A549 (cell line): ENCODE results near the gene DEDD2. TPM values are rescaled to one million over a fixed set of nuclear protein-coding genes. Genes with fewer than 3 reads are reported as not detected.

Experiments
- ATAC-seq, 2 experiments: fragments of 200-7000 bp in 1 of 2; fragments of >200 bp in 1 of 2; cut with Nextera tagmentation in 1 of 2; cut with Tn5 transposase in 1 of 2; 3 replicates each; pipeline versions ENCODE4 v1.8.0 to v1.9.1; 2018 to 2020; ENCODE audit warnings: mild to moderate bottlenecking in 1 of 2, moderate library complexity in 1 of 2
- CTCF ChIA-PET: fragments of 300-600 bp; sonication (Branson Sonifier 250); formaldehyde crosslinking; extraction: SDS; loops from one replicate; lab custom pipeline; 2021; ENCODE audit warnings: antibody characterized with exemption, inconsistent platforms; lab: Yijun Ruan, JAX
- POLR2A ChIA-PET: fragments of 350-600 bp; formaldehyde crosslinking; extraction: SDS; loops from one replicate; lab custom pipeline; 2021; ENCODE audit warnings: antibody characterized with exemption, inconsistent platforms; lab: Yijun Ruan, JAX
- DNase-seq, 2 experiments: peaks; one replicate each; pipeline versions ENCODE4 v3.0.0 to v3.0.0-alpha.2; 2011 to 2016; ENCODE audit warnings: low read depth in 1 of 2, low spot score in 1 of 2
- FAIRE-seq: peaks from 2 replicates; lab custom pipeline; 2011; peaks lifted over from hg19 to GRCh38; lab: Jason Lieb, UNC
- H3K27ac ChIP-seq, 2 experiments: fragments of >200 bp; sonication (Bioruptor Twin); formaldehyde crosslinking; 3 replicates each; pipeline ENCODE4 v1.5.1; 2016 to 2017
- H3K4me1 ChIP-seq: fragments of >200 bp; sonication (Bioruptor Twin); formaldehyde crosslinking; 3 replicates; pipeline ENCODE4 v1.6.1; 2016
- H3K4me2 ChIP-seq: fragments of >200 bp; sonication (Bioruptor Twin); formaldehyde crosslinking; 3 replicates; pipeline ENCODE4 v1.6.1; 2016
- H3K4me3 ChIP-seq: fragments of >200 bp; sonication (Bioruptor Twin); formaldehyde crosslinking; 3 replicates; pipeline ENCODE4 v1.5.1; 2016
- H3K9me3 ChIP-seq: fragments of >200 bp; sonication (Bioruptor Twin); formaldehyde crosslinking; 3 replicates; pipeline ENCODE4 v1.6.1; 2016
- CBX2 ChIP-seq: fragments of 200-600 bp; sonication (generic); IDR thresholded peaks from 2 replicates; pipeline ENCODE4 v1.6.1; 2016; ENCODE audit warnings: low read depth, mild to moderate bottlenecking, borderline replicate concordance
- CBX8 ChIP-seq: fragments of 200-600 bp; sonication (generic); IDR thresholded peaks from 2 replicates; pipeline ENCODE4 v1.6.1; 2016
- CEBPB ChIP-seq, 2 experiments: fragments of >200 bp in 1 of 2; sonication (Bioruptor Twin) in 1 of 2; formaldehyde crosslinking in 1 of 2; IDR thresholded peaks; 2 replicates each; pipeline ENCODE4 v1.6.1; 2012 to 2016
- EHMT2 ChIP-seq: fragments of 200-600 bp; sonication (generic); IDR thresholded peaks from 2 replicates; pipeline ENCODE4 v1.6.1; 2016; ENCODE audit warnings: antibody characterized with exemption, low read depth, mild to moderate bottlenecking, moderate library complexity
- FOSL2 ChIP-seq, 2 experiments: fragments of 450-650 bp in 1 of 2; fragments of >200 bp in 1 of 2; sonication (Bioruptor Twin) in 1 of 2; formaldehyde crosslinking; IDR thresholded peaks; 2 replicates each; pipeline versions ENCODE4 v1.5.0 to v1.6.1; 2016 to 2020; ENCODE audit warnings: mild to moderate bottlenecking in 1 of 2, moderate library complexity in 1 of 2
- FOXS1 ChIP-seq: fragments of 250-450 bp; sonication (Bioruptor Pico); IDR thresholded peaks from 2 replicates; pipeline ENCODE4 v1.5.0; 2020; ENCODE audit warnings: mild to moderate bottlenecking, moderate library complexity
- GATA3 ChIP-seq: IDR thresholded peaks from 2 replicates; pipeline ENCODE4 v1.6.1; 2012; ENCODE audit warnings: borderline replicate concordance
- HOXB13 ChIP-seq: fragments of 250-450 bp; sonication (Bioruptor Pico); IDR thresholded peaks from 2 replicates; pipeline ENCODE4 v1.5.0; 2020; ENCODE audit warnings: low read depth, mild to moderate bottlenecking, moderate library complexity
- HOXB5 ChIP-seq: fragments of 250-450 bp; sonication (Bioruptor Pico); IDR thresholded peaks from 2 replicates; pipeline ENCODE4 v1.5.0; 2020; ENCODE audit warnings: mild to moderate bottlenecking, moderate library complexity
- JUNB ChIP-seq: fragments of >200 bp; sonication (Bioruptor Twin); formaldehyde crosslinking; IDR thresholded peaks from 2 replicates; pipeline ENCODE4 v1.6.1; 2016
- KDM1A ChIP-seq: fragments of 200-600 bp; sonication (generic); IDR thresholded peaks from 2 replicates; pipeline ENCODE4 v1.6.1; 2016; ENCODE audit warnings: low read depth, mild to moderate bottlenecking
- KDM5A ChIP-seq: fragments of 200-600 bp; sonication (generic); IDR thresholded peaks from 2 replicates; pipeline ENCODE4 v1.6.1; 2016; ENCODE audit warnings: antibody characterized with exemption, mild to moderate bottlenecking
- MAZ ChIP-seq: fragments of 150-350 bp; IDR thresholded peaks from 2 replicates; pipeline ENCODE4 v1.6.1; 2014; ENCODE audit warnings: antibody characterized with exemption, low read depth, low read length, borderline replicate concordance
- NFE2L2 ChIP-seq: fragments of 150-350 bp; conservative IDR thresholded peaks from 2 replicates; pipeline ENCODE4 v1.6.1; 2014; ENCODE audit warnings: low read length
- NPAS2 ChIP-seq: fragments of 250-450 bp; sonication (Bioruptor Pico); IDR thresholded peaks from 2 replicates; pipeline ENCODE4 v1.8.0; 2022; ENCODE audit warnings: mild to moderate bottlenecking, moderate library complexity, borderline replicate concordance
- NR3C1 ChIP-seq: fragments of >200 bp; sonication (Bioruptor Twin); formaldehyde crosslinking; IDR thresholded peaks from 3 replicates; pipeline ENCODE4 v1.6.1; 2017
- POLR2AphosphoS2 ChIP-seq: conservative IDR thresholded peaks from 2 replicates; pipeline ENCODE4 v1.6.1; 2012; ENCODE audit warnings: low read length, improper control_type of control experiment, inconsistent platforms
- RAD21 ChIP-seq, 2 experiments: fragments of >200 bp in 1 of 2; sonication (Bioruptor Twin) in 1 of 2; formaldehyde crosslinking in 1 of 2; IDR thresholded peaks in 1 of 2; conservative IDR thresholded peaks in 1 of 2; 2 replicates in 1 of 2; 3 replicates in 1 of 2; pipeline ENCODE4 v1.6.1; 2012 to 2018; ENCODE audit warnings: inconsistent platforms in 1 of 2
- RCOR1 ChIP-seq: fragments of 150-350 bp; IDR thresholded peaks from 2 replicates; pipeline ENCODE4 v1.6.1; 2014; ENCODE audit warnings: antibody characterized with exemption, low read length, low read depth
- REST ChIP-seq: fragments of 200-600 bp; sonication (generic); IDR thresholded peaks from 2 replicates; pipeline ENCODE4 v1.6.1; 2016; ENCODE audit warnings: antibody characterized with exemption, mild to moderate bottlenecking, moderate library complexity
- RNF2 ChIP-seq: fragments of 200-600 bp; sonication (generic); IDR thresholded peaks from 2 replicates; pipeline ENCODE4 v1.6.1; 2016; ENCODE audit warnings: low read depth, mild to moderate bottlenecking, antibody characterized with exemption, moderate library complexity, borderline replicate concordance
- SREBF2 ChIP-seq: fragments of 450-650 bp; IDR thresholded peaks from 2 replicates; pipeline ENCODE4 v1.6.1; 2014; ENCODE audit warnings: mild to moderate bottlenecking, moderate library complexity
- WGBS: methylation state at CpG from one replicate; pipeline ENCODE4 v1.1.6; 2017; ENCODE audit errors: missing lambda C conversion rate; 5-methylcytosine and 5-hydroxymethylcytosine counted together
- polyA plus RNA-seq, 4 experiments: library from polyadenylated mRNA; depleted of rRNA in 3 of 4; stranded (reverse); fragments of >200 nt; fragmentation: RNase III in 1 of 4; extraction: RNeasy Plus Mini Kit Qiagen cat#74134 plus additional on column Dnase treatment in 1 of 4; gene quantifications; 2 replicates in 3 of 4; 3 replicates in 1 of 4; pipeline ENCODE4 v1.2.3, GENCODE V29; 2011 to 2017
- TF ChIP-seq, protein P1 (sequence below): fragments of 150-350 bp; IDR thresholded peaks from 2 replicates; pipeline ENCODE4 v1.6.1; 2014; ENCODE audit warnings: low read depth, mild to moderate bottlenecking, low read length
- TF ChIP-seq, protein P2 (sequence below): IDR thresholded peaks from 2 replicates; pipeline ENCODE4 v1.6.1; 2012

The DEDD2 gene
- polyA plus RNA-seq, 2 of the 4 experiments (the other 2 are of a cell fraction), result 30.8 to 54.1 TPM

GRCh38 chr19:42250183-42250665 is 32.7 kb upstream of the DEDD2 start:
- TF ChIP-seq NFE2L2 (no peak), CBX2 (no peak), FOXS1 (CRISPR knock-in tag) (no peak)
- FAIRE-seq, result peak; percentile 49
- H3K4me2 ChIP-seq, result peak overlapping the region; percentile 92
- DNase-seq, result no peak
- ChIA-PET CTCF (interaction anchor here (0.6 to 21.7 kb wide), 13 partner anchors 10 to 151 kb away, joined by 3 to 616 read pairs (median 7); partner anchors contain the start of genes CIC, PAFAH1B3, POU2F2 and PRR19), POLR2A (no interaction called here)
- peak overlapping the region; percentile 94 to 96 for H3K27ac ChIP-seq
- 88% methylated on average over 15 of the region's 15 CpGs for WGBS
- no peak overlapping the region for H3K4me3 ChIP-seq
- ATAC-seq, result no peak
- H3K9me3 ChIP-seq, result no peaks in the 10 kb centered on the region
- H3K4me1 ChIP-seq, result peaks cover 76% of the 10 kb centered on the region

DNA sequence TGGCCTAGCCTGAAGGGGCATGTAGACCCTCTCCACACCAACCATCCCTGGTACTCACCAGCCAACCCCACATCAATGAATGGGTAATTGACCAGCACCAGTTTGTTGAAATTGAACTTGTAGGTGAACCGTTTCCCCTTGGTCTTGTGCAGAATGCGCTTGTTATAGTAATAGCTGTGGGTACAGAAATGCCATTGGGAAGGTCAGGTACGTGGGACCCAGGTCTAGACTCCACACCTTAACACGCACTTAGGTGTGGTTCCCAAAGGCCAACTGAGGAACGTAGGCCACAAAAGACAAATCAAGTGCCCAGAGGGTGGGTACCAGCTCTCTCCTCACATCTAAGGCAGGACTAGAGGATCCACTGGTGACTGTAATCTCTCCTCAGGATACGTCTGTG is 32.3 kb upstream of the DEDD2 start:
- WGBS, result 87% methylated on average over 6 of the region's 6 CpGs
- TF ChIP-seq, protein P1, sequence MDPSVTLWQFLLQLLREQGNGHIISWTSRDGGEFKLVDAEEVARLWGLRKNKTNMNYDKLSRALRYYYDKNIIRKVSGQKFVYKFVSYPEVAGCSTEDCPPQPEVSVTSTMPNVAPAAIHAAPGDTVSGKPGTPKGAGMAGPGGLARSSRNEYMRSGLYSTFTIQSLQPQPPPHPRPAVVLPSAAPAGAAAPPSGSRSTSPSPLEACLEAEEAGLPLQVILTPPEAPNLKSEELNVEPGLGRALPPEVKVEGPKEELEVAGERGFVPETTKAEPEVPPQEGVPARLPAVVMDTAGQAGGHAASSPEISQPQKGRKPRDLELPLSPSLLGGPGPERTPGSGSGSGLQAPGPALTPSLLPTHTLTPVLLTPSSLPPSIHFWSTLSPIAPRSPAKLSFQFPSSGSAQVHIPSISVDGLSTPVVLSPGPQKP, result no peak
- 0 out of 2 replicates have a peak, but pooled peaks have one; percentile 43 for TF ChIP-seq POLR2AphosphoS2
- DNase-seq (no peak), FAIRE-seq (no peak), ATAC-seq (no peak)
- peaks cover 81% of the 10 kb centered on the region for H3K4me1 ChIP-seq
- H3K4me3 ChIP-seq, result no peak overlapping the region
- H3K27ac ChIP-seq, result peak overlapping the region in 1 of 2 experiments; percentile 94; a peak in 3 of 6 replicates
- ChIA-PET POLR2A (no interaction called here), CTCF (interaction anchor here (0.6 to 21.7 kb wide), 11 partner anchors 9 to 141 kb away, joined by 3 to 616 read pairs (median 7); partner anchors contain the start of genes CIC, PAFAH1B3, POU2F2 and PRR19)
- H3K9me3 ChIP-seq, result no peaks in the 10 kb centered on the region
- H3K4me2 ChIP-seq, result peak overlapping the region; percentile 92; the same call in 1 of the 3 replicates

DNA sequence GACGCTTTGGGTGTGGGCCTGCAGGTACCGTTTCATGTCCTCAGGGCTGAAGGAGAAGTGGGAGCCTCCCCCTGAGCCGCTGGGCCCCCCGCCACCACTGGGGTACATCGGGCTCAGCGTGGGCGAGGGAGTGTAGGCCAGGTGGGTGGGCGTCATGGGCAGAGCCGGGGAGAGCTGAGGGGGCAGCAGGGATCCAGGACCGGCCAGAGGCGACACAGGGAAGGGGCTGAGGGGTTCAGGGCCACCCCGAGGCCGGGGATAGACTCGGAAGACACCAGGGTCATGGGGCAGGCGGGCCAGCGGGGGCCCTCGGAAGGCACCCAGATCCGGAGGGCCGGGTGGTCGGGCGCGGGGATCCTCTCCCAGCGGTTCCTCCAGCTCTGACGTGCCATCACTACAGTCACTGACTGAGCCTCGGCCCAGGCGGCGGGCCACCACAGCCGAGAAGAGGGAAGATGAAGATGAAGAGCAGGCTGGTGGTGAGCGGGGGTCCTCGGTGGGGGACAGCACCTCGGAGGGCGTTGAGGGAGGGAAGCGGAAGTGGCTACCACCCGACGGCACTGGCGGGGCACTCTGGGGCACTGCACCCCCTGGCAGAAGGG is 31.8 kb upstream of the DEDD2 start:
- DNase-seq, result no peak
- no peak overlapping the region for H3K4me2 ChIP-seq
- POLR2A ChIA-PET, result interaction anchor here (0.8 kb wide), 1 partner anchor 30 kb away, joined by 3 read pairs; the partner anchor contains the start of gene ZNF526
- no peaks in the 10 kb centered on the region for H3K9me3 ChIP-seq
- no peak overlapping the region for H3K27ac ChIP-seq
- H3K4me1 ChIP-seq, result peaks cover 81% of the 10 kb centered on the region
- ATAC-seq, result no peak
- FAIRE-seq, result no peak
- CTCF ChIA-PET, result interaction anchor here (0.6 to 21.7 kb wide), 10 partner anchors 9 to 141 kb away, joined by 3 to 616 read pairs (median 26); partner anchors contain the start of genes CIC, PAFAH1B3, POU2F2 and PRR19
- H3K4me3 ChIP-seq, result no peak overlapping the region
- 92% methylated on average over 36 of the region's 36 CpGs for WGBS
- TF ChIP-seq REST (no peak), CBX8 (no peak), KDM1A (no peak), HOXB5 (no peak), SREBF2 (no peak), KDM5A (no peak), RNF2 (no peak), GATA3 (no peak), CBX2 (no peak), NPAS2 (no peak), RAD21 (conservative IDR thresholded peaks at IDR 0.05 in 1 of 2, IDR thresholded peaks at IDR 0.05 in 1 of 2) (no peak), FOSL2 (IDR thresholded peaks at IDR 0.05) (no peak), FOSL2 (CRISPR knock-in tag; IDR thresholded peaks at IDR 0.05) (no peak), NR3C1 (no peak), RCOR1 (no peak), HOXB13 (no peak), JUNB (no peak), MAZ (no peak), CEBPB (IDR thresholded peaks at IDR 0.05) (no peak), EHMT2 (no peak)
- TF ChIP-seq, protein P2, sequence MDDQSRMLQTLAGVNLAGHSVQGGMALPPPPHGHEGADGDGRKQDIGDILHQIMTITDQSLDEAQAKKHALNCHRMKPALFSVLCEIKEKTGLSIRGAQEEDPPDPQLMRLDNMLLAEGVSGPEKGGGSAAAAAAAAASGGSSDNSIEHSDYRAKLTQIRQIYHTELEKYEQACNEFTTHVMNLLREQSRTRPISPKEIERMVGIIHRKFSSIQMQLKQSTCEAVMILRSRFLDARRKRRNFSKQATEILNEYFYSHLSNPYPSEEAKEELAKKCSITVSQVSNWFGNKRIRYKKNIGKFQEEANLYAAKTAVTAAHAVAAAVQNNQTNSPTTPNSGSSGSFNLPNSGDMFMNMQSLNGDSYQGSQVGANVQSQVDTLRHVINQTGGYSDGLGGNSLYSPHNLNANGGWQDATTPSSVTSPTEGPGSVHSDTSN, result no peak
